Smooth muscle cell (in vitro differentiated cells): Measurements from ENCODE around the gene TMBIM1. TPM values are rescaled to one million over a fixed set of nuclear protein-coding genes. Genes with fewer than 3 reads are reported as not detected.

ENCODE experiments used
- DNase-seq: peaks from one replicate; lab custom pipeline; 2025; ENCODE audit not compliant: unreplicated experiment; lab: John Stamatoyannopoulos, UW
- H2AFZ ChIP-seq: fragments of 200-600 bp; sonication (generic); 2 replicates; pipeline ENCODE4 v1.6.0; 2016; ENCODE audit warnings: antibody characterized with exemption, low read depth, mild to moderate bottlenecking
- H3F3A ChIP-seq: fragments of 200-600 bp; sonication (generic); 2 replicates; pipeline ENCODE4 v1.6.0; 2017; ENCODE audit warnings: antibody characterized with exemption, low read depth
- H3K27ac ChIP-seq: fragments of 200-600 bp; sonication (generic); 2 replicates; pipeline ENCODE4 v1.5.1; 2016; ENCODE audit warnings: low read depth, mild to moderate bottlenecking
- H3K27me3 ChIP-seq: fragments of 200-600 bp; sonication (generic); 2 replicates; pipeline ENCODE4 v1.6.1; 2016; ENCODE audit warnings: low read depth, mild to moderate bottlenecking
- H3K36me3 ChIP-seq: fragments of 200-600 bp; sonication (generic); 2 replicates; pipeline ENCODE4 v1.5.1; 2016; ENCODE audit warnings: low read depth
- H3K4me1 ChIP-seq: fragments of 200-600 bp; sonication (generic); 2 replicates; pipeline ENCODE4 v1.5.1; 2016; ENCODE audit warnings: low read depth
- H3K4me2 ChIP-seq: fragments of 200-600 bp; sonication (generic); 2 replicates; pipeline ENCODE4 v1.6.0; 2016; ENCODE audit warnings: mild to moderate bottlenecking
- H3K4me3 ChIP-seq: fragments of 200-600 bp; sonication (generic); 2 replicates; pipeline ENCODE4 v1.5.1; 2016; ENCODE audit warnings: mild to moderate bottlenecking
- H3K79me2 ChIP-seq: fragments of 200-600 bp; sonication (generic); 2 replicates; pipeline ENCODE4 v1.6.0; 2016; ENCODE audit warnings: low read depth, mild to moderate bottlenecking
- H3K9ac ChIP-seq: fragments of 200-600 bp; sonication (generic); 2 replicates; pipeline ENCODE4 v1.6.0; 2016; ENCODE audit warnings: low read depth
- H3K9me3 ChIP-seq: fragments of 200-600 bp; sonication (generic); replicated peaks from 2 replicates; pipeline ENCODE4 v1.5.1; 2016; ENCODE audit warnings: low read depth
- H4K20me1 ChIP-seq: fragments of 200-600 bp; sonication (generic); 2 replicates; pipeline ENCODE4 v1.6.0; 2016; ENCODE audit warnings: low read depth
- WGBS: methylation state at CpG from one replicate; pipeline ENCODE4 v1.1.7; 2016; ENCODE audit warnings: low lambda C conversion rate; 5-methylcytosine and 5-hydroxymethylcytosine counted together
- polyA plus RNA-seq: library from polyadenylated mRNA; unstranded; fragments of >200 nt; fragmentation: Nextera tagmentation; extraction: Ambion mirVana; gene quantifications from 2 replicates; pipeline ENCODE4 v1.2.1, GENCODE V29; 2016
- total RNA-seq: library from RNA; depleted of rRNA; stranded (reverse); fragments of >200 nt; gene quantifications from 2 replicates; pipeline ENCODE4 v1.2.3, GENCODE V29; 2014
- TF ChIP-seq, protein P1 (sequence below): fragments of 200-600 bp; sonication (generic); IDR thresholded peaks from 2 replicates; pipeline ENCODE4 v1.5.1; 2017; ENCODE audit warnings: borderline replicate concordance, mild to moderate bottlenecking, antibody characterized with exemption; ENCODE audit not compliant: insufficient read depth, poor library complexity, severe bottlenecking

TMBIM1 gene
- total and polyA plus RNA-seq, 2 experiments from 2014 or later = 109 to 121 TPM

DNA sequence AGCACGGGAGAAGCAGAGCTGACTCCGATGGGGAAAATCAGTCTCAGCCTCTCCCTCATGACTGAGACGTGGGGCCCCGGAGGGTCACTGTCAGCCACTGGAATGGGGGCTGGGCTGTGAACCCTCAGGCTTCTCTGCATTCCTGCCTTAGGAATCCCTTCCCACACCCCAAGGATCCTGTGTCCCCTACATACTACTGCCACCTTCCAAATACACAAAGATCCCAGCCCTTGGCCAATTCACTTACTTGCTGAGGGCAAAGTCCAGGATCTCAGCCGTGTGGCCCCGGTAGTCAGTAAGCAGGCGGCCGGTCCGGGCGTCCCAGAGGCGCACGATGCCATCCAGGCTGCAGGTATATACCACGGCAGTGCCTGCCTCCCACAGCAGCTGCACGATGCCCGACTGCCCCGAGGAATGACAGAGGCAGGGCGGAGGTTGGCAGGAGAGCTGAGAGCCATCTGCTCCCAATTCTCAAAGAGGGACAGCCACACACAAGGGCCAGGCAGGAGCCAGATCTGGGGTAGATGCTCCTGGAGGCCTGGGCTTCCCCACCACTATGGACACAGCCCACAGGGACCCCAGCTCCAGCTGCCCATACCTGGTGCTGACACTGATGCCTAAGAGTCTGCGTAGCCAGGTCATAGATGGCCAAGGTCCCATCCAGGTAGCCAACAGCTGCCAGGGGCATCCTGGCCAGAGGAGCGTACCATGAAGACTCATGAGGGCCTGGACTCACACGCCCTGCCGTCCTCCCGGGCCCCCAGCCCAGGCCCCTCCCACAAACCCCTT is 27.3 kb downstream of the TMBIM1 start:
- no peak overlapping the region for H3K4me2 ChIP-seq
- peaks cover 16% of the 10 kb centered on the region for H3F3A ChIP-seq
- H3K36me3 ChIP-seq = no peaks in the 10 kb centered on the region
- H2AFZ ChIP-seq = no peak overlapping the region
- H3K9me3 ChIP-seq = no peaks in the 10 kb centered on the region
- peaks cover 10% of the 10 kb centered on the region for H3K4me1 ChIP-seq
- H3K4me3 ChIP-seq = no peak overlapping the region
- no peak overlapping the region for H3K9ac ChIP-seq
- no peaks in the 10 kb centered on the region for H3K27me3 ChIP-seq
- no peak overlapping the region for H3K27ac ChIP-seq
- H4K20me1 ChIP-seq = peaks cover 6% of the 10 kb centered on the region
- TF ChIP-seq, protein P1, sequence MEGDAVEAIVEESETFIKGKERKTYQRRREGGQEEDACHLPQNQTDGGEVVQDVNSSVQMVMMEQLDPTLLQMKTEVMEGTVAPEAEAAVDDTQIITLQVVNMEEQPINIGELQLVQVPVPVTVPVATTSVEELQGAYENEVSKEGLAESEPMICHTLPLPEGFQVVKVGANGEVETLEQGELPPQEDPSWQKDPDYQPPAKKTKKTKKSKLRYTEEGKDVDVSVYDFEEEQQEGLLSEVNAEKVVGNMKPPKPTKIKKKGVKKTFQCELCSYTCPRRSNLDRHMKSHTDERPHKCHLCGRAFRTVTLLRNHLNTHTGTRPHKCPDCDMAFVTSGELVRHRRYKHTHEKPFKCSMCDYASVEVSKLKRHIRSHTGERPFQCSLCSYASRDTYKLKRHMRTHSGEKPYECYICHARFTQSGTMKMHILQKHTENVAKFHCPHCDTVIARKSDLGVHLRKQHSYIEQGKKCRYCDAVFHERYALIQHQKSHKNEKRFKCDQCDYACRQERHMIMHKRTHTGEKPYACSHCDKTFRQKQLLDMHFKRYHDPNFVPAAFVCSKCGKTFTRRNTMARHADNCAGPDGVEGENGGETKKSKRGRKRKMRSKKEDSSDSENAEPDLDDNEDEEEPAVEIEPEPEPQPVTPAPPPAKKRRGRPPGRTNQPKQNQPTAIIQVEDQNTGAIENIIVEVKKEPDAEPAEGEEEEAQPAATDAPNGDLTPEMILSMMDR = no peak
- 91% methylated on average over 19 of the region's 22 CpGs for WGBS
- DNase-seq = no peak
- H3K79me2 ChIP-seq = peaks cover 22% of the 10 kb centered on the region

DNA sequence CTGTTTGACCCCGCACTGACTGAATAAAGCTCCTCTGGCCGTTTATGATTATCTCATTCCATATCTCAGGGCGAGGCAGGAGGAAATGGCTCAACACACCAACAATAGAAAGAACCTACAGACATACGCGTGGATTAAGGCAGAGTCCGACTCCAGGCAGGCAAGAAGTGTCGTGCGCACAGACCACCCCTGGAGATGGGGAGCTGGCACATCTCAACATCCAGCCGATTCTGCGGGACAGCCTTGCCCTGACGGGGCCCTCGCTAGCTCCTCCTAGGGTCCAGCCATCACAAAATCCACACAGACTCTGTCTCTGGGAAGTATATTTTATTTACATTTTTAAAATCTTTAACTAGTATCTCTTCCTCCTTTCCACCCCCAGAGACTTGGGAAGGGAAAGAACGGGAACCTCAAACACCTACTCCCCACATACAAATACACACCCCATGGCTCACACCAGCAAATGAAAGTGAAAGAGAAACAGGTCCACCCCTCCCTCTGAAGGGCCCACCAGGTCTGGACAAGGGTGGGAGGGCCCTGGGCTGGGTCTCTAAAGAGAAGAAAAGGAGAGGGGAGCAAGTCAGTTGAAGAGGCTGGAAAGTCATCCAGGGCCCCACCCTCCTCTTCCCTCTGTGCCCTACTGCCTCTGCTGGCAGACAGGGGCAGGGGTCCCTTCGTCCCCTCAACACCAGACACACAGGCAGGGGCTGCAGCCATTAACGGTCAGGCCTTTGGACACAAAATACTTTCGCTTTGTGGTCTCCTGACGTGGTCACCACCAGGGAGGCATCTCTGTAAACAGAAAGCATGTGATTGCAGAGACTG is 28.3 kb downstream of the TMBIM1 start:
- H3F3A ChIP-seq = peaks cover 24% of the 10 kb centered on the region
- no peaks in the 10 kb centered on the region for H3K27me3 ChIP-seq
- no peak for DNase-seq
- TF ChIP-seq, protein P1 = no peak
- H2AFZ ChIP-seq = no peak overlapping the region
- no peak overlapping the region for H3K4me2 ChIP-seq
- peaks cover 14% of the 10 kb centered on the region for H3K79me2 ChIP-seq
- peaks cover 8% of the 10 kb centered on the region for H4K20me1 ChIP-seq
- no peaks in the 10 kb centered on the region for H3K36me3 ChIP-seq
- H3K9me3 ChIP-seq = no peaks in the 10 kb centered on the region
- no peak overlapping the region for H3K4me3 ChIP-seq
- no peak overlapping the region for H3K9ac ChIP-seq
- no peak overlapping the region for H3K27ac ChIP-seq
- H3K4me1 ChIP-seq = peaks cover 14% of the 10 kb centered on the region
- 86% methylated on average over 17 of the region's 17 CpGs for WGBS

DNA sequence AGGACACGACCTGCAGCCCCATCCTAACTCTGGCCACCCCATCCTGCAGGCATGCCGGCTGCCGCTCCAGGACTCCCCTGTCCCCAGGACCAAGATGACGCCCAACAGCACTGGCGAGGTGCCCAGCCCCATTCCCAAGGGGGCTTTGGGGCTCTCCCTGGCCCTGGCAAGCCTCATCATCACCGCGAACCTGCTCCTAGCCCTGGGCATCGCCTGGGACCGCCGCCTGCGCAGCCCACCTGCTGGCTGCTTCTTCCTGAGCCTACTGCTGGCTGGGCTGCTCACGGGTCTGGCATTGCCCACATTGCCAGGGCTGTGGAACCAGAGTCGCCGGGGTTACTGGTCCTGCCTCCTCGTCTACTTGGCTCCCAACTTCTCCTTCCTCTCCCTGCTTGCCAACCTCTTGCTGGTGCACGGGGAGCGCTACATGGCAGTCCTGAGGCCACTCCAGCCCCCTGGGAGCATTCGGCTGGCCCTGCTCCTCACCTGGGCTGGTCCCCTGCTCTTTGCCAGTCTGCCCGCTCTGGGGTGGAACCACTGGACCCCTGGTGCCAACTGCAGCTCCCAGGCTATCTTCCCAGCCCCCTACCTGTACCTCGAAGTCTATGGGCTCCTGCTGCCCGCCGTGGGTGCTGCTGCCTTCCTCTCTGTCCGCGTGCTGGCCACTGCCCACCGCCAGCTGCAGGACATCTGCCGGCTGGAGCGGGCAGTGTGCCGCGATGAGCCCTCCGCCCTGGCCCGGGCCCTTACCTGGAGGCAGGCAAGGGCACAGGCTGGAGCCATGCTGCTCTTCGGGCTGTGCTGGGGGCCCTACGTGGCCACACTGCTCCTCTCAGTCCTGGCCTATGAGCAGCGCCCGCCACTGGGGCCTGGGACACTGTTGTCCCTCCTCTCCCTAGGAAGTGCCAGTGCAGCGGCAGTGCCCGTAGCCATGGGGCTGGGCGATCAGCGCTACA is 29.4 kb downstream of the TMBIM1 start:
- H3K27ac ChIP-seq = no peak overlapping the region

More for the DNA sequence above, 29.4 kb downstream of the TMBIM1 start:
- Histone ChIP-seq H3K79me2 (peaks cover 4% of the 10 kb centered on the region), H3K9me3 (no peaks in the 10 kb centered on the region), H3K36me3 (no peaks in the 10 kb centered on the region), H2AFZ (no peak overlapping the region), H3K27me3 (no peaks in the 10 kb centered on the region), H3K4me1 (peaks cover 15% of the 10 kb centered on the region), H4K20me1 (peaks cover 5% of the 10 kb centered on the region), H3K9ac (no peak overlapping the region), H3F3A (peaks cover 24% of the 10 kb centered on the region), H3K4me3 (no peak overlapping the region), H3K4me2 (no peak overlapping the region)
- TF ChIP-seq, protein P1 = no peak
- 97% methylated on average over 39 of the region's 39 CpGs for whole genome bisulfite sequencing
- no peak for DNase-seq
